ENCODE data around the gene OR10A3.

OR10A3 gene

GRCh38 chr11:7927635-7928034 is 13.9 kb downstream of the OR10A3 start:
- no peak overlapping the region for H2BK5ac ChIP-seq (ENCODE audit: low read length)
- peaks cover 0 to 3% of the 10 kb centered on the region in 2 donors for H3K4me1 ChIP-seq (ENCODE audit: control insufficient read depth in 2 of 2, insufficient read depth in 1 of 2, low read depth in 1 of 2, low read length in 2 of 2)
- WGBS, 2 donors (ENCODE audit: extremely low coverage in 2 of 2, insufficient read length in 2 of 2, insufficient replicate concordance in 1 of 2) = no CpG with 5 or more reads among the region's 6 CpGs
- DNase-seq (ENCODE audit: low spot score) = no peak
- no peak overlapping the region for H3K4me3 ChIP-seq (ENCODE audit: low read length in 2 of 2)
- H4K8ac ChIP-seq (ENCODE audit: low read depth, low read length) = no peak overlapping the region
- no peak overlapping the region for H3K4ac ChIP-seq (ENCODE audit: low read length)
- H2BK120ac ChIP-seq (ENCODE audit: low read depth, low read length) = no peak overlapping the region
- H3K36me3 ChIP-seq (replicated peaks in 1 of 2; ENCODE audit: control insufficient read depth in 2 of 2, insufficient read depth in 2 of 2, low read length in 2 of 2) = no peaks in the 10 kb centered on the region
- no peak overlapping the region for H3K9ac ChIP-seq (ENCODE audit: low read depth, low read length, poor library complexity)
- no peak overlapping the region for H2AK5ac ChIP-seq (ENCODE audit: low read depth, low read length)
- H3K18ac ChIP-seq (ENCODE audit: low read length) = no peak overlapping the region
- H3K27me3 ChIP-seq (ENCODE audit: control insufficient read depth in 3 of 3, insufficient read depth in 3 of 3, low read depth in 1 of 3, low read length in 3 of 3) = no peaks in the 10 kb centered on the region
- peaks cover 1% of the 10 kb centered on the region for H3K79me1 ChIP-seq (ENCODE audit: low read depth, low read length)
- H3K9me3 ChIP-seq (replicated peaks in 1 of 2; ENCODE audit: control insufficient read depth in 2 of 2, insufficient read depth in 1 of 2, low read depth in 1 of 2, low read length in 2 of 2) = peaks cover 0 to 2% of the 10 kb centered on the region in 2 donors
- no peak overlapping the region for H3K27ac ChIP-seq (replicated peaks; ENCODE audit: low read length)
- H3K4me2 ChIP-seq (ENCODE audit: insufficient read depth, low read length, poor library complexity, severe bottlenecking) = no peak overlapping the region
- H3K23ac ChIP-seq (ENCODE audit: low read depth, low read length, poor library complexity) = no peak overlapping the region
- H2BK12ac ChIP-seq (ENCODE audit: low read length) = no peak overlapping the region
- H4K91ac ChIP-seq (ENCODE audit: low read depth, low read length, poor library complexity) = no peak overlapping the region
- H2AFZ ChIP-seq (ENCODE audit: low read length) = no peak overlapping the region
- H3K14ac ChIP-seq (ENCODE audit: low read length) = no peak overlapping the region
- H2BK15ac ChIP-seq (ENCODE audit: low read length) = no peak overlapping the region

GRCh38 chr11:7924536-7924935 is 17.0 kb downstream of the OR10A3 start:
- Histone ChIP-seq H3K27me3 (ENCODE audit: control insufficient read depth in 3 of 3, insufficient read depth in 3 of 3, low read depth in 1 of 3, low read length in 3 of 3) (no peaks in the 10 kb centered on the region), H3K4ac (ENCODE audit: low read length) (no peak overlapping the region), H2AFZ (ENCODE audit: low read length) (no peak overlapping the region), H3K27ac (replicated peaks; ENCODE audit: low read length) (no peak overlapping the region), H4K91ac (ENCODE audit: low read depth, low read length, poor library complexity) (no peak overlapping the region), H2BK12ac (ENCODE audit: low read length) (no peak overlapping the region), H2BK15ac (ENCODE audit: low read length) (no peak overlapping the region), H3K4me2 (ENCODE audit: insufficient read depth, low read length, poor library complexity, severe bottlenecking) (no peak overlapping the region), H2BK120ac (ENCODE audit: low read depth, low read length) (no peak overlapping the region), H3K4me1 (ENCODE audit: control insufficient read depth in 2 of 2, insufficient read depth in 1 of 2, low read depth in 1 of 2, low read length in 2 of 2) (no peaks in the 10 kb centered on the region), H3K14ac (ENCODE audit: low read length) (no peak overlapping the region), H3K79me1 (ENCODE audit: low read depth, low read length) (peaks cover 1% of the 10 kb centered on the region), H3K9ac (ENCODE audit: low read depth, low read length, poor library complexity) (no peak overlapping the region), H3K36me3 (replicated peaks in 1 of 2; ENCODE audit: control insufficient read depth in 2 of 2, insufficient read depth in 2 of 2, low read length in 2 of 2) (no peaks in the 10 kb centered on the region), H3K23ac (ENCODE audit: low read depth, low read length, poor library complexity) (no peak overlapping the region), H4K8ac (ENCODE audit: low read depth, low read length) (no peak overlapping the region), H3K18ac (ENCODE audit: low read length) (no peak overlapping the region), H2BK5ac (ENCODE audit: low read length) (no peak overlapping the region), H3K4me3 (ENCODE audit: low read length in 2 of 2) (no peak overlapping the region), H2AK5ac (ENCODE audit: low read depth, low read length) (no peak overlapping the region), H3K9me3 (replicated peaks in 1 of 2; ENCODE audit: control insufficient read depth in 2 of 2, insufficient read depth in 1 of 2, low read depth in 1 of 2, low read length in 2 of 2) (peaks cover 0 to 2% of the 10 kb centered on the region in 2 donors)
- WGBS, 2 donors (ENCODE audit: extremely low coverage in 2 of 2, insufficient read length in 2 of 2, insufficient replicate concordance in 1 of 2) = no CpG with 5 or more reads among the region's 2 CpGs
- no peak for DNase-seq (ENCODE audit: low spot score)

GRCh38 chr11:7918141-7918540 is 23.4 kb downstream of the OR10A3 start:
- H3K9ac ChIP-seq (ENCODE audit: low read depth, low read length, poor library complexity) = no peak overlapping the region
- no peaks in the 10 kb centered on the region for H3K36me3 ChIP-seq (replicated peaks in 1 of 2; ENCODE audit: control insufficient read depth in 2 of 2, insufficient read depth in 2 of 2, low read length in 2 of 2)
- H3K4ac ChIP-seq (ENCODE audit: low read length) = no peak overlapping the region
- H3K14ac ChIP-seq (ENCODE audit: low read length) = no peak overlapping the region
- no peak overlapping the region for H3K27ac ChIP-seq (replicated peaks; ENCODE audit: low read length)
- no peak overlapping the region for H4K8ac ChIP-seq (ENCODE audit: low read depth, low read length)
- no peak for DNase-seq (ENCODE audit: low spot score)
- no peak overlapping the region for H3K4me2 ChIP-seq (ENCODE audit: insufficient read depth, low read length, poor library complexity, severe bottlenecking)
- H2AFZ ChIP-seq (ENCODE audit: low read length) = no peak overlapping the region
- no CpG with 5 or more reads among the region's 2 CpGs for WGBS, 2 donors (ENCODE audit: extremely low coverage in 2 of 2, insufficient read length in 2 of 2, insufficient replicate concordance in 1 of 2)
- no peak overlapping the region for H2AK5ac ChIP-seq (ENCODE audit: low read depth, low read length)
- H3K79me1 ChIP-seq (ENCODE audit: low read depth, low read length) = no peaks in the 10 kb centered on the region
- H2BK120ac ChIP-seq (ENCODE audit: low read depth, low read length) = no peak overlapping the region
- H4K91ac ChIP-seq (ENCODE audit: low read depth, low read length, poor library complexity) = no peak overlapping the region
- no peaks in the 10 kb centered on the region for H3K27me3 ChIP-seq (ENCODE audit: control insufficient read depth in 3 of 3, insufficient read depth in 3 of 3, low read depth in 1 of 3, low read length in 3 of 3)
- no peak overlapping the region for H2BK12ac ChIP-seq (ENCODE audit: low read length)
- no peak overlapping the region for H3K23ac ChIP-seq (ENCODE audit: low read depth, low read length, poor library complexity)
- H3K4me3 ChIP-seq (ENCODE audit: low read length in 2 of 2) = no peak overlapping the region
- no peak overlapping the region for H2BK15ac ChIP-seq (ENCODE audit: low read length)
- H3K4me1 ChIP-seq (ENCODE audit: control insufficient read depth in 2 of 2, insufficient read depth in 1 of 2, low read depth in 1 of 2, low read length in 2 of 2) = no peaks in the 10 kb centered on the region
- no peak overlapping the region for H2BK5ac ChIP-seq (ENCODE audit: low read length)
- no peak overlapping the region for H3K18ac ChIP-seq (ENCODE audit: low read length)
- no peaks in the 10 kb centered on the region for H3K9me3 ChIP-seq (replicated peaks in 1 of 2; ENCODE audit: control insufficient read depth in 2 of 2, insufficient read depth in 1 of 2, low read depth in 1 of 2, low read length in 2 of 2)

- no peak for DNase-seq (ENCODE audit: low spot score)
- Histone ChIP-seq H3K4me2 (ENCODE audit: insufficient read depth, low read length, poor library complexity, severe bottlenecking) (no peak overlapping the region), H3K23ac (ENCODE audit: low read depth, low read length, poor library complexity) (no peak overlapping the region), H3K18ac (ENCODE audit: low read length) (no peak overlapping the region), H3K27ac (replicated peaks; ENCODE audit: low read length) (no peak overlapping the region), H2BK5ac (ENCODE audit: low read length) (no peak overlapping the region), H2BK12ac (ENCODE audit: low read length) (no peak overlapping the region), H4K91ac (ENCODE audit: low read depth, low read length, poor library complexity) (no peak overlapping the region), H3K4me1 (ENCODE audit: control insufficient read depth in 2 of 2, insufficient read depth in 1 of 2, low read depth in 1 of 2, low read length in 2 of 2) (peaks cover 3 to 9% of the 10 kb centered on the region in 2 donors), H2AK5ac (ENCODE audit: low read depth, low read length) (no peak overlapping the region), H2BK15ac (ENCODE audit: low read length) (no peak overlapping the region), H3K9me3 (replicated peaks in 1 of 2; ENCODE audit: control insufficient read depth in 2 of 2, insufficient read depth in 1 of 2, low read depth in 1 of 2, low read length in 2 of 2) (no peaks in the 10 kb centered on the region), H3K4ac (ENCODE audit: low read length) (no peak overlapping the region), H2BK120ac (ENCODE audit: low read depth, low read length) (no peak overlapping the region), H3K14ac (ENCODE audit: low read length) (no peak overlapping the region), H3K9ac (ENCODE audit: low read depth, low read length, poor library complexity) (no peak overlapping the region), H3K36me3 (replicated peaks in 1 of 2; ENCODE audit: control insufficient read depth in 2 of 2, insufficient read depth in 2 of 2, low read length in 2 of 2) (no peaks in the 10 kb centered on the region), H4K8ac (ENCODE audit: low read depth, low read length) (no peak overlapping the region), H3K4me3 (ENCODE audit: low read length in 2 of 2) (no peak overlapping the region), H3K27me3 (ENCODE audit: control insufficient read depth in 3 of 3, insufficient read depth in 3 of 3, low read depth in 1 of 3, low read length in 3 of 3) (no peaks in the 10 kb centered on the region), H3K79me1 (ENCODE audit: low read depth, low read length) (no peaks in the 10 kb centered on the region), H2AFZ (ENCODE audit: low read length) (no peak overlapping the region)
Measured at GRCh38 chr11:7911011-7911410, 30.5 kb downstream of the OR10A3 start.

Data from neuronal stem cell (in vitro differentiated cells).